Uterus (tissue), 4 donors: ENCODE data around the gene ANKRD60. TPM values are rescaled to one million over a fixed set of nuclear protein-coding genes. Genes with fewer than 3 reads are reported as not detected.

Experiments
- DNase-seq, 2 donors: peaks; one replicate each; pipeline ENCODE4 v3.0.0-alpha.2; 2019 to 2020
- H3K27ac ChIP-seq, 2 donors: fragments of 200-600 bp; sonication (generic); 1 replicate in 1 of 2; 2 replicates in 1 of 2; pipeline ENCODE4 v1.5.1; 2016 to 2018
- H3K27me3 ChIP-seq, 2 donors: fragments of 200-600 bp; sonication (generic); one replicate each; pipeline ENCODE4 v1.5.1; 2018 to 2019; ENCODE audit warnings: control low read depth in 1 of 2
- H3K36me3 ChIP-seq, 2 donors: fragments of 200-600 bp; sonication (generic); one replicate each; pipeline ENCODE4 v1.5.1; 2019; ENCODE audit warnings: control low read depth in 1 of 2
- H3K4me1 ChIP-seq, 2 donors: fragments of 200-600 bp; sonication (generic); one replicate each; pipeline ENCODE4 v1.5.1; 2018 to 2019; ENCODE audit warnings: control low read depth in 1 of 2
- H3K4me3 ChIP-seq, 2 donors: fragments of 200-600 bp; sonication (generic); 1 replicate in 1 of 2; 2 replicates in 1 of 2; pipeline ENCODE4 v1.5.1; 2018 to 2019; ENCODE audit warnings: mild to moderate bottlenecking in 1 of 2
- H3K9me3 ChIP-seq, 2 donors: fragments of 200-600 bp; sonication (generic); one replicate each; pipeline ENCODE4 v1.5.1; 2019; ENCODE audit warnings: control low read depth in 1 of 2
- POLR2A ChIP-seq, 2 donors: fragments of 450-650 bp; IDR thresholded peaks; one replicate each; pipeline ENCODE4 v1.6.1; 2016; ENCODE audit warnings: antibody characterized with exemption in 2 of 2, mild to moderate bottlenecking in 1 of 2, moderate library complexity in 1 of 2
- intact Hi-C: fragments of 100-400 bp; cut with DNase I; formaldehyde crosslinking; loops from one replicate; pipeline ENCODE4 v1.15.1; 2023; ENCODE audit warnings: low total_unique reads
- total RNA-seq, 4 donors: library from RNA; depleted of rRNA in 3 of 4; stranded (reverse); fragments of >200 nt in 3 of 4; gene quantifications; one replicate each; pipeline versions ENCODE4 v1.1.0 to v1.2.4, GENCODE V29; 2014 to 2023
- TF ChIP-seq, protein P1 (sequence below), 4 experiments: fragments of 200-600 bp in 2 of 4; fragments of 450-650 bp in 2 of 4; sonication (generic) in 2 of 4; IDR thresholded peaks; one replicate each; pipeline ENCODE4 v1.5.1; 2016 to 2019; ENCODE audit warnings: antibody characterized with exemption in 4 of 4, mild to moderate bottlenecking in 2 of 4, moderate library complexity in 1 of 4
- donor health status: DM: yes; HTN: yes; CAD: no.

The ANKRD60 gene, protein sequence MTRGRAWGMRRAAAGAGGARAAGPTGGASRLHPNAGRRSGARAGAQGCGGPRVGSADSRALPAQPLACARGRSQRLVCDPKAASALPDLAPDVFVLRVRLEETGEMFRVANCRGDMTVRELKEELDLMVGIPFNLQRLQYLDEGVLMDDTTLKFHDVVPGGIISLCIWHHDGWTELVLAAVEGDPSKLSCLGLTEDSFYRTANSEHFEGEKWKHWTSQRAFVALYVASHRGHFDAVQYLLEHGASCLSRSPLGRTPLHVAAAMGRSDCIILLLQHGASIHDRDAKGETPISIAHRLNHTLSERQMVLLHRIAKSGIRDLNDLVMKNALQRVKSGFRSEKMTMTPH
- not detected for total RNA-seq

- Histone ChIP-seq H3K27me3 (peaks cover 5 to 10% of the 10 kb centered on the region in 2 donors), H3K4me1 (peaks cover 0 to 8% of the 10 kb centered on the region in 2 donors), H3K27ac (no peak within 1 kb of the TSS), H3K36me3 (no peaks in the 10 kb centered on the region), H3K4me3 (peak within 1 kb of the TSS; percentile 11 to 20), H3K9me3 (no peaks in the 10 kb centered on the region)
- peak in 1 of 2 donors; percentile 33 for DNase-seq
- no peak for TF ChIP-seq POLR2A (IDR thresholded peaks at IDR 0.05)
- TF ChIP-seq, protein P1, sequence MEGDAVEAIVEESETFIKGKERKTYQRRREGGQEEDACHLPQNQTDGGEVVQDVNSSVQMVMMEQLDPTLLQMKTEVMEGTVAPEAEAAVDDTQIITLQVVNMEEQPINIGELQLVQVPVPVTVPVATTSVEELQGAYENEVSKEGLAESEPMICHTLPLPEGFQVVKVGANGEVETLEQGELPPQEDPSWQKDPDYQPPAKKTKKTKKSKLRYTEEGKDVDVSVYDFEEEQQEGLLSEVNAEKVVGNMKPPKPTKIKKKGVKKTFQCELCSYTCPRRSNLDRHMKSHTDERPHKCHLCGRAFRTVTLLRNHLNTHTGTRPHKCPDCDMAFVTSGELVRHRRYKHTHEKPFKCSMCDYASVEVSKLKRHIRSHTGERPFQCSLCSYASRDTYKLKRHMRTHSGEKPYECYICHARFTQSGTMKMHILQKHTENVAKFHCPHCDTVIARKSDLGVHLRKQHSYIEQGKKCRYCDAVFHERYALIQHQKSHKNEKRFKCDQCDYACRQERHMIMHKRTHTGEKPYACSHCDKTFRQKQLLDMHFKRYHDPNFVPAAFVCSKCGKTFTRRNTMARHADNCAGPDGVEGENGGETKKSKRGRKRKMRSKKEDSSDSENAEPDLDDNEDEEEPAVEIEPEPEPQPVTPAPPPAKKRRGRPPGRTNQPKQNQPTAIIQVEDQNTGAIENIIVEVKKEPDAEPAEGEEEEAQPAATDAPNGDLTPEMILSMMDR (IDR thresholded peaks at IDR 0.05) = no peak
- intact Hi-C loops = no loop called here
Observed at GRCh38 chr20:58228484-58229197, at the start of gene ANKRD60. Gene ANKRD60 (minus strand): TSS chr20:58228653. CDS start chr20:58228653, 0 bp downstream.

GRCh38 chr20:58277578-58278472, 49.4 kb upstream of the ANKRD60 start:
- no peaks in the 10 kb centered on the region for H3K4me1 ChIP-seq
- no peak overlapping the region for H3K4me3 ChIP-seq
- no peak for DNase-seq
- H3K36me3 ChIP-seq = no peaks in the 10 kb centered on the region
- no peaks in the 10 kb centered on the region for H3K27me3 ChIP-seq
- H3K27ac ChIP-seq = no peak overlapping the region
- no peak for TF ChIP-seq POLR2A (IDR thresholded peaks at IDR 0.05)
- TF ChIP-seq, protein P1 (IDR thresholded peaks at IDR 0.05) = no peak
- no peaks in the 10 kb centered on the region for H3K9me3 ChIP-seq
- intact Hi-C loops = no loop called here

DNA sequence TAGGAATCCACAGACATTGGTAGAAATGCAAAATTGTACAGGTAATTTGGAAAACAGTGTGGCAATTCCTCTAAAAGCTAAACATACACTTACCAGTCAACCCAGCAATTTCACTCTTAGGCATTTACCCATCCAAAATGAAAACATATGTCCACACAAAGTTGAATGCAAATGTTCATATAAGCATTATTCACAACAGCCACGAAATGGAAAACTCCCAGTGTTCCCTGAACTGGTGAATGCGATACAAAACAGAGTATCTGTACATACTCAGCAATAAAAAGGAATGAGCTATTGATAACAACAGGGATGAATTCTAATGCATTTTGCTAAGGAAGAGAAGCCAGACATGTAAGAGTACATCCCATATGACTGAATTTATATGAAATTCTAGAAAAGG, 48.7 kb upstream of the ANKRD60 start:
- H3K27ac ChIP-seq = no peak overlapping the region
- no peaks in the 10 kb centered on the region for H3K9me3 ChIP-seq
- no peak overlapping the region for H3K4me3 ChIP-seq
- TF ChIP-seq POLR2A (IDR thresholded peaks at IDR 0.05) = no peak
- TF ChIP-seq, protein P1 (IDR thresholded peaks at IDR 0.05) = no peak
- H3K36me3 ChIP-seq = no peaks in the 10 kb centered on the region
- H3K4me1 ChIP-seq = no peaks in the 10 kb centered on the region
- H3K27me3 ChIP-seq = no peaks in the 10 kb centered on the region
- intact Hi-C loops = no loop called here
- DNase-seq = no peak

- intact Hi-C loops = no loop called here
- no peak overlapping the region for H3K27ac ChIP-seq
- H3K36me3 ChIP-seq = no peaks in the 10 kb centered on the region
- no peaks in the 10 kb centered on the region for H3K4me1 ChIP-seq
- no peaks in the 10 kb centered on the region for H3K27me3 ChIP-seq
- DNase-seq = no peak
- no peaks in the 10 kb centered on the region for H3K9me3 ChIP-seq
- H3K4me3 ChIP-seq = no peak overlapping the region
- no peak for TF ChIP-seq POLR2A (IDR thresholded peaks at IDR 0.05)
- TF ChIP-seq, protein P1 (IDR thresholded peaks at IDR 0.05) = no peak
Observed at GRCh38 chr20:58274384-58274783, 45.9 kb upstream of the ANKRD60 start.
